HepG2 (cell line): ENCODE measurements around the gene ANKRD13C. TPM values are rescaled to one million over a fixed set of nuclear protein-coding genes. Genes with fewer than 3 reads are reported as not detected.

Source experiments
- BORCS8-MEF2B ChIP-seq: sonication (generic); formaldehyde crosslinking; IDR thresholded peaks from 2 replicates; pipeline ENCODE4 v1.8.0; 2022; ENCODE audit warnings: mild to moderate bottlenecking, missing genetic modification reagents
- CBX2 ChIP-seq, 2 experiments: fragments of 200-600 bp in 1 of 2; sonication (generic); formaldehyde crosslinking in 1 of 2; IDR thresholded peaks; 2 replicates each; pipeline versions ENCODE4 v1.7.0 to v1.8.1; 2018 to 2022; ENCODE audit warnings: low read depth in 2 of 2, low read length in 1 of 2, mild to moderate bottlenecking in 1 of 2, missing genetic modification reagents in 1 of 2
- GATA4 ChIP-seq: sonication (generic); IDR thresholded peaks from 2 replicates; pipeline ENCODE4 v1.6.1; 2016; ENCODE audit warnings: antibody characterized with exemption, low read depth, borderline replicate concordance
- MAZ ChIP-seq, 2 experiments: sonication (generic) in 1 of 2; formaldehyde crosslinking in 1 of 2; IDR thresholded peaks; 2 replicates each; pipeline versions ENCODE4 v1.5.0 to v1.6.1; 2012 to 2020; ENCODE audit warnings: low read depth in 2 of 2, mild to moderate bottlenecking in 2 of 2, borderline replicate concordance in 1 of 2, improper control_type of control experiment in 1 of 2, low read length in 1 of 2, missing genetic modification reagents in 1 of 2, moderate library complexity in 1 of 2
- NFE2L1 ChIP-seq: sonication (generic); formaldehyde crosslinking; IDR thresholded peaks from 2 replicates; pipeline ENCODE4 v1.4.0; 2020; ENCODE audit warnings: missing genetic modification reagents, mild to moderate bottlenecking, borderline replicate concordance
- SMARCE1 ChIP-seq: fragments of 450-650 bp; IDR thresholded peaks from 2 replicates; pipeline ENCODE4 v1.6.1; 2017; ENCODE audit warnings: borderline replicate concordance
- ZNF224 ChIP-seq: sonication (generic); formaldehyde crosslinking; IDR thresholded peaks from 2 replicates; pipeline ENCODE4 v1.5.0; 2020; ENCODE audit warnings: mild to moderate bottlenecking, missing genetic modification reagents
- ZNF263 ChIP-seq: sonication (generic); formaldehyde crosslinking; IDR thresholded peaks from 2 replicates; pipeline ENCODE4 v1.4.0; 2020; ENCODE audit warnings: missing genetic modification reagents
- ZNF644 ChIP-seq: IDR thresholded peaks from 2 replicates; pipeline ENCODE4 v1.6.1; 2016; ENCODE audit warnings: low read depth
- ZNF703 ChIP-seq: sonication (generic); formaldehyde crosslinking; IDR thresholded peaks from 2 replicates; pipeline ENCODE4 v1.5.1; 2020; ENCODE audit warnings: missing genetic modification reagents, mild to moderate bottlenecking, moderate library complexity, borderline replicate concordance
- ZNF83 ChIP-seq: sonication (generic); formaldehyde crosslinking; IDR thresholded peaks from 2 replicates; pipeline ENCODE4 v1.4.0; 2020; ENCODE audit warnings: missing genetic modification reagents, mild to moderate bottlenecking, borderline replicate concordance
- ZNF841 ChIP-seq: sonication (generic); formaldehyde crosslinking; IDR thresholded peaks from 2 replicates; pipeline ENCODE4 v1.8.1; 2023; ENCODE audit warnings: missing genetic modification reagents, borderline replicate concordance
- ZNF878 ChIP-seq: sonication (generic); formaldehyde crosslinking; IDR thresholded peaks from 2 replicates; pipeline ENCODE4 v1.8.1; 2023; ENCODE audit warnings: mild to moderate bottlenecking, missing genetic modification reagents, moderate library complexity
- ZNF879 ChIP-seq: sonication (generic); formaldehyde crosslinking; IDR thresholded peaks from 2 replicates; pipeline ENCODE4 v1.8.1; 2023; ENCODE audit warnings: missing genetic modification reagents
- polyA plus RNA-seq, 8 experiments: library from polyadenylated mRNA; depleted of rRNA in 3 of 8; stranded (reverse) in 7 of 8; unstranded in 1 of 8; fragments of >200 nt; fragmentation: Illumina TruSeq in 4 of 8; extraction: Trizol in 4 of 8; gene quantifications; 2 replicates each; pipeline versions ENCODE4 v1.2.1 to v1.2.3, GENCODE V29; 2011 to 2016; ENCODE audit warnings: low read depth in 4 of 8, missing spikeins in 1 of 8, mixed read lengths in 1 of 8; ENCODE audit not compliant: insufficient read depth in 1 of 8
- total RNA-seq, 5 experiments: library from RNA; depleted of rRNA; stranded (reverse); fragments of >200 nt; fragmentation: Illumina TruSeq; extraction: Trizol; gene quantifications; 2 replicates each; pipeline ENCODE4 v1.2.3, GENCODE V29; 2016; ENCODE audit warnings: low read depth in 1 of 5
- TF ChIP-seq, protein P1 (sequence below): sonication (generic); formaldehyde crosslinking; IDR thresholded peaks from 2 replicates; pipeline ENCODE4 v1.5.0; 2020; ENCODE audit warnings: mild to moderate bottlenecking, missing genetic modification reagents
- TF ChIP-seq, protein P2 (sequence below): sonication (generic); formaldehyde crosslinking; IDR thresholded peaks from 2 replicates; pipeline ENCODE4 v1.4.0; 2020; ENCODE audit warnings: missing genetic modification reagents
- TF ChIP-seq, protein P3 (sequence below): sonication (generic); formaldehyde crosslinking; IDR thresholded peaks from 2 replicates; pipeline ENCODE4 v1.5.0; 2020; ENCODE audit warnings: missing genetic modification reagents
- TF ChIP-seq, protein P4 (sequence below): sonication (generic); formaldehyde crosslinking; IDR thresholded peaks from 2 replicates; pipeline ENCODE4 v1.5.0; 2020; ENCODE audit warnings: missing genetic modification reagents
- TF ChIP-seq, protein P5 (sequence below): sonication (generic); formaldehyde crosslinking; IDR thresholded peaks from 2 replicates; pipeline ENCODE4 v1.5.0; 2020; ENCODE audit warnings: mild to moderate bottlenecking, missing genetic modification reagents

Gene ANKRD13C
- total and polyA plus RNA-seq, 2 of the 13 experiments (the other 11 are each of a cell fraction or from before 2014, with no cell fraction given) = 6.2 to 17.6 TPM

- TF ChIP-seq, protein P1, sequence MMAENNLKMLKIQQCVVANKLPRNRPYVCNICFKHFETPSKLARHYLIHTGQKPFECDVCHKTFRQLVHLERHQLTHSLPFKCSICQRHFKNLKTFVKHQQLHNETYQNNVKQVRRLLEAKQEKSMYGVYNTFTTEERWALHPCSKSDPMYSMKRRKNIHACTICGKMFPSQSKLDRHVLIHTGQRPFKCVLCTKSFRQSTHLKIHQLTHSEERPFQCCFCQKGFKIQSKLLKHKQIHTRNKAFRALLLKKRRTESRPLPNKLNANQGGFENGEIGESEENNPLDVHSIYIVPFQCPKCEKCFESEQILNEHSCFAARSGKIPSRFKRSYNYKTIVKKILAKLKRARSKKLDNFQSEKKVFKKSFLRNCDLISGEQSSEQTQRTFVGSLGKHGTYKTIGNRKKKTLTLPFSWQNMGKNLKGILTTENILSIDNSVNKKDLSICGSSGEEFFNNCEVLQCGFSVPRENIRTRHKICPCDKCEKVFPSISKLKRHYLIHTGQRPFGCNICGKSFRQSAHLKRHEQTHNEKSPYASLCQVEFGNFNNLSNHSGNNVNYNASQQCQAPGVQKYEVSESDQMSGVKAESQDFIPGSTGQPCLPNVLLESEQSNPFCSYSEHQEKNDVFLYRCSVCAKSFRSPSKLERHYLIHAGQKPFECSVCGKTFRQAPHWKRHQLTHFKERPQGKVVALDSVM (CRISPR knock-in tag) = peak; percentile 51
- TF ChIP-seq BORCS8-MEF2B = peak; percentile 78; the same call in 1 of the 2 replicates
- TF ChIP-seq, protein P2, sequence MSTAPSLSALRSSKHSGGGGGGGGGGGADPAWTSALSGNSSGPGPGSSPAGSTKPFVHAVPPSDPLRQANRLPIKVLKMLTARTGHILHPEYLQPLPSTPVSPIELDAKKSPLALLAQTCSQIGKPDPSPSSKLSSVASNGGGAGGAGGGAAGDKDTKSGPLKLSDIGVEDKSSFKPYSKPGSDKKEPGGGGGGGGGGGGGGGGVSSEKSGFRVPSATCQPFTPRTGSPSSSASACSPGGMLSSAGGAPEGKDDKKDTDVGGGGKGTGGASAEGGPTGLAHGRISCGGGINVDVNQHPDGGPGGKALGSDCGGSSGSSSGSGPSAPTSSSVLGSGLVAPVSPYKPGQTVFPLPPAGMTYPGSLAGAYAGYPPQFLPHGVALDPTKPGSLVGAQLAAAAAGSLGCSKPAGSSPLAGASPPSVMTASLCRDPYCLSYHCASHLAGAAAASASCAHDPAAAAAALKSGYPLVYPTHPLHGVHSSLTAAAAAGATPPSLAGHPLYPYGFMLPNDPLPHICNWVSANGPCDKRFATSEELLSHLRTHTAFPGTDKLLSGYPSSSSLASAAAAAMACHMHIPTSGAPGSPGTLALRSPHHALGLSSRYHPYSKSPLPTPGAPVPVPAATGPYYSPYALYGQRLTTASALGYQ (CRISPR knock-in tag) = no peak
- TF ChIP-seq, protein P3, sequence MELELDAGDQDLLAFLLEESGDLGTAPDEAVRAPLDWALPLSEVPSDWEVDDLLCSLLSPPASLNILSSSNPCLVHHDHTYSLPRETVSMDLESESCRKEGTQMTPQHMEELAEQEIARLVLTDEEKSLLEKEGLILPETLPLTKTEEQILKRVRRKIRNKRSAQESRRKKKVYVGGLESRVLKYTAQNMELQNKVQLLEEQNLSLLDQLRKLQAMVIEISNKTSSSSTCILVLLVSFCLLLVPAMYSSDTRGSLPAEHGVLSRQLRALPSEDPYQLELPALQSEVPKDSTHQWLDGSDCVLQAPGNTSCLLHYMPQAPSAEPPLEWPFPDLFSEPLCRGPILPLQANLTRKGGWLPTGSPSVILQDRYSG (CRISPR knock-in tag) = no peak
- TF ChIP-seq ZNF879 (CRISPR knock-in tag) = peak; percentile 63; the same call in 1 of the 2 replicates
- TF ChIP-seq ZNF83 (CRISPR knock-in tag) = no peak
- no peak for TF ChIP-seq ZNF644 (CRISPR knock-in tag)
- no peak for TF ChIP-seq ZNF841 (CRISPR knock-in tag)
- no peak; the same call in 1 of the 2 replicates for TF ChIP-seq ZNF703 (CRISPR knock-in tag)
- TF ChIP-seq, protein P4, sequence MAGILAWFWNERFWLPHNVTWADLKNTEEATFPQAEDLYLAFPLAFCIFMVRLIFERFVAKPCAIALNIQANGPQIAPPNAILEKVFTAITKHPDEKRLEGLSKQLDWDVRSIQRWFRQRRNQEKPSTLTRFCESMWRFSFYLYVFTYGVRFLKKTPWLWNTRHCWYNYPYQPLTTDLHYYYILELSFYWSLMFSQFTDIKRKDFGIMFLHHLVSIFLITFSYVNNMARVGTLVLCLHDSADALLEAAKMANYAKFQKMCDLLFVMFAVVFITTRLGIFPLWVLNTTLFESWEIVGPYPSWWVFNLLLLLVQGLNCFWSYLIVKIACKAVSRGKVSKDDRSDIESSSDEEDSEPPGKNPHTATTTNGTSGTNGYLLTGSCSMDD (CRISPR knock-in tag) = no peak
- no peak for TF ChIP-seq SMARCE1
- no peak for TF ChIP-seq NFE2L1 (CRISPR knock-in tag)
- TF ChIP-seq ZNF224 (CRISPR knock-in tag) = 0 out of 2 replicates have a peak, but pooled peaks have one; percentile 60
- TF ChIP-seq ZNF263 = no peak
- no peak for TF ChIP-seq CBX2 (IDR thresholded peaks at IDR 0.05; ENCODE audit: low read depth, low read length)
- no peak for TF ChIP-seq CBX2 (CRISPR knock-in tag; IDR thresholded peaks at IDR 0.05; ENCODE audit: low read depth)
- TF ChIP-seq, protein P5, sequence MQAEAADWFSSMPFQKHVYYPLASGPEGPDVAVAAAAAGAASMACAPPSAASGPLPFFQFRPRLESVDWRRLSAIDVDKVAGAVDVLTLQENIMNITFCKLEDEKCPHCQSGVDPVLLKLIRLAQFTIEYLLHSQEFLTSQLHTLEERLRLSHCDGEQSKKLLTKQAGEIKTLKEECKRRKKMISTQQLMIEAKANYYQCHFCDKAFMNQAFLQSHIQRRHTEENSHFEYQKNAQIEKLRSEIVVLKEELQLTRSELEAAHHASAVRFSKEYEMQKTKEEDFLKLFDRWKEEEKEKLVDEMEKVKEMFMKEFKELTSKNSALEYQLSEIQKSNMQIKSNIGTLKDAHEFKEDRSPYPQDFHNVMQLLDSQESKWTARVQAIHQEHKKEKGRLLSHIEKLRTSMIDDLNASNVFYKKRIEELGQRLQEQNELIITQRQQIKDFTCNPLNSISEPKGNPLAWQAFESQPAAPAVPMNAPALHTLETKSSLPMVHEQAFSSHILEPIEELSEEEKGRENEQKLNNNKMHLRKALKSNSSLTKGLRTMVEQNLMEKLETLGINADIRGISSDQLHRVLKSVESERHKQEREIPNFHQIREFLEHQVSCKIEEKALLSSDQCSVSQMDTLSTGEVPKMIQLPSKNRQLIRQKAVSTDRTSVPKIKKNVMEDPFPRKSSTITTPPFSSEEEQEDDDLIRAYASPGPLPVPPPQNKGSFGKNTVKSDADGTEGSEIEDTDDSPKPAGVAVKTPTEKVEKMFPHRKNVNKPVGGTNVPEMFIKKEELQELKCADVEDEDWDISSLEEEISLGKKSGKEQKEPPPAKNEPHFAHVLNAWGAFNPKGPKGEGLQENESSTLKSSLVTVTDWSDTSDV (CRISPR knock-in tag) = 0 out of 2 replicates have a peak, but pooled peaks have one; percentile 60
- TF ChIP-seq MAZ (IDR thresholded peaks at IDR 0.05; ENCODE audit: borderline replicate concordance, low read depth, low read length) = peak; percentile 62; the same call in 1 of the 2 replicates
- peak; percentile 76; the same call in 1 of the 2 replicates for TF ChIP-seq MAZ (CRISPR knock-in tag; IDR thresholded peaks at IDR 0.05; ENCODE audit: low read depth)
- TF ChIP-seq ZNF878 (CRISPR knock-in tag) = peak; percentile 87
- no peak for TF ChIP-seq GATA4
These were observed 133.0 kb downstream of the ANKRD13C start, which contains the start of gene SRSF11 (continued) for GRCh38 chr1:70221238-70222121.
